Measurements from ENCODE around the gene PLET1. TPM values are rescaled to one million over a fixed set of nuclear protein-coding genes. Genes with fewer than 3 reads are reported as not detected.

PLET1 gene
- total and polyA plus RNA-seq, 2 of the 8 experiments (the other 6 are each of a cell fraction or from before 2014, with no cell fraction given): not detected

DNA sequence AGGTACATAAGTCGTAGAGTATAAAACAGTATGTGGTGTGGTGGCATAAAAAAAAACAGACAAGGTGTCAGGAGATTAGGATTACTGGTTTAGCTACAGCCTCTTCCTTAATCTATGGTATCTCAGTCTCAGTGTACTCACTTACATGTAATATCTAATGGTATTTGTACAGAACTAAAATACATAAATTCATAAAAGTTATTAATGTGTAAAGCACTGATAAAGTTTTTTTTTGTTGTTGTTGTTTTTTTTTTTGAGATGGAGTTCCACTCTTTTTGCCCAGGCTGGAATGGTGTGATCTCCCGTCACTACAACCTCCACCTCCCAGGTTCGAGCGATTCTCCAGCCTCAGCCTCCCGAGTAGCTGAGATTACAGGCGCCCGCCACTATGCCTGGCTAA is 31.5 kb downstream of the PLET1 start (continued):
- TF ChIP-seq CHD7 (IDR thresholded peaks at IDR 0.05; ENCODE audit: insufficient replicate concordance, low read length) (no peak), SRF (IDR thresholded peaks at IDR 0.05; ENCODE audit: low read depth, low read length) (no peak), KDM1A (IDR thresholded peaks at IDR 0.05; ENCODE audit: borderline replicate concordance, low read length) (no peak), POLR2AphosphoS5 (IDR thresholded peaks at IDR 0.05; ENCODE audit: low read depth, low read length) (no peak), CHD1 (IDR thresholded peaks at IDR 0.05; ENCODE audit: low read depth, low read length) (no peak), BRCA1 (IDR thresholded peaks at IDR 0.05; ENCODE audit: low read depth, low read length) (no peak), RFX5 (IDR thresholded peaks at IDR 0.05; ENCODE audit: borderline replicate concordance, low read depth, low read length) (no peak), NRF1 (IDR thresholded peaks at IDR 0.05; ENCODE audit: low read depth, low read length) (no peak), CHD2 (IDR thresholded peaks at IDR 0.05; ENCODE audit: low read length) (no peak), TBP (IDR thresholded peaks at IDR 0.05; ENCODE audit: low read depth, low read length) (no peak), ASH2L (IDR thresholded peaks at IDR 0.05; ENCODE audit: low read length) (no peak), HDAC2 (IDR thresholded peaks at IDR 0.05; ENCODE audit: borderline replicate concordance in 1 of 2, low read depth in 2 of 2, low read length in 2 of 2) (no peak), TAF1 (IDR thresholded peaks at IDR 0.05; ENCODE audit: low read depth, low read length) (no peak)
